Endothelial cell of umbilical vein (primary cell): ENCODE data around the gene SLC35B4. TPM values are rescaled to one million over a fixed set of nuclear protein-coding genes. Genes with fewer than 3 reads are reported as not detected.

Experiments used
- BruUV-seq: library from RNA; stranded (reverse); fragments of 400-500 nt; replicated peaks from 2 replicates; lab custom pipeline; 2021; lab: Mats Ljungman, UMichigan
- CTCF ChIA-PET: fragments of 300-600, 350-600 bp; sonication (Branson Sonifier 250); formaldehyde crosslinking; loops from one replicate; lab custom pipeline; 2021; ENCODE audit warnings: antibody characterized with exemption, inconsistent platforms; lab: Charles Lee
- POLR2A ChIA-PET: fragments of 300-600, 350-600 bp; sonication (Branson Sonifier 250); formaldehyde crosslinking; loops from one replicate; lab custom pipeline; 2021; ENCODE audit warnings: antibody characterized with exemption, inconsistent platforms; lab: Charles Lee
- DNase-seq: peaks from one replicate; pipeline ENCODE4 v3.0.0-alpha.2; 2011; ENCODE audit warnings: low read depth, low spot score
- FAIRE-seq: peaks from 2 replicates; lab custom pipeline; 2011; peaks lifted over from hg19 to GRCh38; lab: Jason Lieb, UNC
- H2AFZ ChIP-seq: 2 replicates; pipeline ENCODE4 v1.6.0; 2012; ENCODE audit warnings: low read depth, low read length, control low read depth, inconsistent platforms
- H3K27ac ChIP-seq: 2 replicates; pipeline ENCODE4 v1.5.1; 2011; ENCODE audit warnings: low read depth, mild to moderate bottlenecking, control low read depth, low read length, moderate library complexity; ENCODE audit not compliant: insufficient read depth
- H3K27me3 ChIP-seq, 2 experiments: 2 replicates each; pipeline versions ENCODE4 v1.6.0 to v1.6.1; 2011; ENCODE audit warnings: low read length in 2 of 2, mixed read lengths in 1 of 2; ENCODE audit not compliant: control insufficient read depth in 2 of 2, insufficient read depth in 2 of 2
- H3K36me3 ChIP-seq, 2 experiments: 2 replicates in 1 of 2; 3 replicates in 1 of 2; pipeline ENCODE4 v1.5.1; 2011; ENCODE audit warnings: low read length in 2 of 2, mild to moderate bottlenecking in 1 of 2, moderate library complexity in 1 of 2; ENCODE audit not compliant: control insufficient read depth in 2 of 2, insufficient read depth in 2 of 2; ENCODE audit errors: extremely low read depth in 1 of 2
- H3K4me1 ChIP-seq: 3 replicates; pipeline ENCODE4 v1.5.1; 2011; ENCODE audit warnings: mild to moderate bottlenecking, low read length; ENCODE audit not compliant: control insufficient read depth, insufficient read depth; ENCODE audit errors: extremely low read depth
- H3K4me2 ChIP-seq: 2 replicates; pipeline ENCODE4 v1.6.1; 2011; ENCODE audit warnings: low read length, control low read depth, mixed read lengths; ENCODE audit not compliant: insufficient read depth
- H3K4me3 ChIP-seq, 3 experiments: fragments of 200-600 bp in 1 of 3; sonication (generic), shearing (Covaris generic) in 1 of 3; replicated peaks in 1 of 3; 2 replicates each; pipeline ENCODE4 v1.5.1; 2011 to 2016; ENCODE audit warnings: control low read depth in 3 of 3, low read length in 3 of 3, mild to moderate bottlenecking in 2 of 3, inconsistent platforms in 1 of 3, low read depth in 1 of 3, moderate library complexity in 1 of 3; ENCODE audit not compliant: insufficient read depth in 1 of 3
- H3K79me2 ChIP-seq: 2 replicates; pipeline ENCODE4 v1.6.0; 2012; ENCODE audit warnings: low read length, inconsistent platforms; ENCODE audit not compliant: control insufficient read depth, insufficient read depth
- H3K9ac ChIP-seq: replicated peaks from 2 replicates; pipeline ENCODE3; 2011; ENCODE audit warnings: low read length, control low read depth; ENCODE audit not compliant: insufficient read depth; ENCODE audit errors: extremely low read depth
- H3K9me1 ChIP-seq: replicated peaks from 3 replicates; pipeline ENCODE4 v1.6.0; 2011; ENCODE audit warnings: mild to moderate bottlenecking, low read length; ENCODE audit not compliant: control insufficient read depth, insufficient read depth; ENCODE audit errors: extremely low read depth
- H3K9me3 ChIP-seq: replicated peaks from 2 replicates; pipeline ENCODE4 v1.5.1; 2012; ENCODE audit warnings: low read length, inconsistent platforms; ENCODE audit not compliant: control insufficient read depth, insufficient read depth
- H4K20me1 ChIP-seq: replicated peaks from 2 replicates; pipeline ENCODE3; 2011; ENCODE audit warnings: mild to moderate bottlenecking, low read length; ENCODE audit not compliant: control insufficient read depth, insufficient read depth; ENCODE audit errors: extremely low read depth
- CTCF ChIP-seq, 2 donors: IDR thresholded peaks; 1 replicate in 1 of 2; 2 replicates in 1 of 2; pipeline ENCODE4 v1.5.1; 2011; ENCODE audit warnings: low read length in 2 of 2, mild to moderate bottlenecking in 2 of 2, moderate library complexity in 2 of 2, control low read depth in 1 of 2, inconsistent platforms in 1 of 2, low read depth in 1 of 2; ENCODE audit not compliant: insufficient read depth in 1 of 2; ENCODE audit errors: extremely low read depth in 1 of 2
- EZH2 ChIP-seq: IDR thresholded peaks from 2 replicates; pipeline ENCODE4 v1.6.1; 2012; ENCODE audit warnings: borderline replicate concordance, low read depth, mild to moderate bottlenecking, moderate library complexity, low read length, inconsistent platforms; ENCODE audit not compliant: severe bottlenecking
- FOS ChIP-seq: IDR thresholded peaks from 2 replicates; pipeline ENCODE4 v1.6.1; 2011; ENCODE audit warnings: mild to moderate bottlenecking, low read length, moderate library complexity, borderline replicate concordance; ENCODE audit not compliant: insufficient read depth
- GATA2 ChIP-seq: IDR thresholded peaks from 2 replicates; pipeline ENCODE4 v1.7.0; 2011; ENCODE audit warnings: low read depth, mild to moderate bottlenecking, moderate library complexity, mixed read lengths, low read length; ENCODE audit not compliant: insufficient read length, insufficient read depth
- JUN ChIP-seq: IDR thresholded peaks from 2 replicates; pipeline ENCODE4 v1.6.1; 2011; ENCODE audit warnings: borderline replicate concordance, low read depth; ENCODE audit not compliant: insufficient read length, insufficient read depth
- MYC ChIP-seq: IDR thresholded peaks from one replicate; pipeline ENCODE4 v1.6.1; 2011; ENCODE audit warnings: mild to moderate bottlenecking, low read depth, low read length
- POLR2A ChIP-seq: IDR thresholded peaks from 2 replicates; pipeline ENCODE4 v1.6.1; 2012; ENCODE audit warnings: low read depth, mild to moderate bottlenecking, control low read depth, low read length
- POLR2AphosphoS5 ChIP-seq: IDR thresholded peaks from 2 replicates; pipeline ENCODE4 v1.6.1; 2012; ENCODE audit warnings: low read depth, mild to moderate bottlenecking, control low read depth, low read length, moderate library complexity; ENCODE audit not compliant: insufficient read depth
- dilution Hi-C: fragments of 300-500 bp; cut with MboI; formaldehyde crosslinking; loops from one replicate; pipeline ENCODE4 v1.15.0; 2019; ENCODE audit warnings: low sequenced_read_pairs; ENCODE audit not compliant: extremely low pct_ligation_motif_present
- intact Hi-C: fragments of 100-400 bp; cut with micrococcal nuclease; formaldehyde crosslinking; loops from one replicate; pipeline ENCODE4 v1.10.0; 2022
- polyA plus RNA-seq, 4 experiments: library from polyadenylated mRNA; depleted of rRNA in 3 of 4; stranded (reverse) in 3 of 4; unstranded in 1 of 4; fragments of >200 nt; gene quantifications; 2 replicates each; pipeline versions ENCODE4 v1.2.1 to v1.2.3, GENCODE V29; 2011 to 2012; ENCODE audit warnings: missing spikeins in 1 of 4
- total RNA-seq: library from RNA; stranded (reverse); gene quantifications from 2 replicates; pipeline ENCODE4 v1.2.3, GENCODE V29; 2021
- TF ChIP-seq, protein P1 (sequence below): IDR thresholded peaks from 2 replicates; pipeline ENCODE4 v1.6.1; 2011; ENCODE audit not compliant: insufficient read depth, insufficient read length

Gene SLC35B4
- total and polyA plus RNA-seq, 2 donors (not counting 3 experiments of a cell fraction or from before 2014, with no cell fraction given) = 17.5 to 20.2 TPM

DNA sequence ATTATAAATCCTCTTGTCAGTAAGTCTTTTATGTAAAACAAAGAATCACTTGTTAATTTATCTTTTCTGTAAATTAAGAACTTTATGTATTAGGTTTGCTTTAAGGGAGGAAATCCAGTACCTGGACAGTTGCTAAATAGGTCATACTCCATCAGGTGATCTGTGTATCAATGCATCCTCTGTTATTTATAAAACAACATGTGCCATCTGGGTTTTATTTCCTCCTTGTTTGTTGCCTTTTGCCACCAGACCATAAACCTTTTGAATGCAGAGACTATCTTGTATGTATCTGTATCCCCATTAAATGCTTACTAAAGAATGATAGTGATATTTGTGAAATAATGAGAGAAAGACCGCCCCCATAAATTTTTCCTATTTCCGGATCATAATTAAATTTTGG, 70.0 kb downstream of the SLC35B4 start:
- TF ChIP-seq EZH2 = no peak
- TF ChIP-seq POLR2A = no peak
- no peak for TF ChIP-seq GATA2
- TF ChIP-seq FOS = no peak
- TF ChIP-seq POLR2AphosphoS5 = no peak
- TF ChIP-seq, protein P1, sequence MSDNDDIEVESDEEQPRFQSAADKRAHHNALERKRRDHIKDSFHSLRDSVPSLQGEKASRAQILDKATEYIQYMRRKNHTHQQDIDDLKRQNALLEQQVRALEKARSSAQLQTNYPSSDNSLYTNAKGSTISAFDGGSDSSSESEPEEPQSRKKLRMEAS = no peak
- no peak for TF ChIP-seq MYC
- TF ChIP-seq CTCF (IDR thresholded peaks at IDR 0.05; ENCODE audit: extremely low read depth in 1 of 2, insufficient read depth in 1 of 2, low read depth in 1 of 2, low read length in 2 of 2) = no peak
- TF ChIP-seq JUN = no peak
- Histone ChIP-seq H3K27me3 (peaks cover 2 to 4% of the 10 kb centered on the region in 2 experiments), H3K79me2 (no peaks in the 10 kb centered on the region), H3K9ac (no peak overlapping the region), H3K27ac (no peak overlapping the region), H3K4me3 (no peak overlapping the region), H3K9me1 (no peaks in the 10 kb centered on the region), H4K20me1 (no peaks in the 10 kb centered on the region), H3K4me1 (no peaks in the 10 kb centered on the region), H3K4me2 (no peak overlapping the region), H2AFZ (no peak overlapping the region), H3K9me3 (no peaks in the 10 kb centered on the region), H3K36me3 (no peaks in the 10 kb centered on the region)
- ChIA-PET POLR2A (no interaction called here), CTCF (no interaction called here)
- dilution Hi-C loops = no loop called here
- no TSS peak for BruUV-seq
- DNase-seq (no peak), FAIRE-seq (no peak)
- intact Hi-C loops = no loop called here
